HEK293 (cell line): ENCODE measurements around the gene SNN.

ENCODE experiments used
- AEBP2 ChIP-seq: fragments of 450-650 bp; formaldehyde crosslinking; IDR thresholded peaks from 2 replicates; pipeline ENCODE4 v1.5.1; 2016; ENCODE audit warnings: missing biosample characterization, missing genetic modification characterization, borderline replicate concordance
- BCL11A ChIP-seq: fragments of 450-650 bp; formaldehyde crosslinking; IDR thresholded peaks from 2 replicates; pipeline ENCODE4 v1.5.1; 2016; ENCODE audit warnings: low read depth, missing biosample characterization, missing genetic modification characterization
- CTCF ChIP-seq: fragments of 450-650 bp; formaldehyde crosslinking; IDR thresholded peaks from 2 replicates; pipeline ENCODE4 v1.5.1; 2016; ENCODE audit warnings: missing biosample characterization, missing genetic modification characterization
- REST ChIP-seq: fragments of 450-650 bp; formaldehyde crosslinking; IDR thresholded peaks from 2 replicates; pipeline ENCODE4 v1.5.1; 2016; ENCODE audit warnings: missing biosample characterization, missing genetic modification characterization
- SALL2 ChIP-seq: fragments of 450-650 bp; formaldehyde crosslinking; IDR thresholded peaks from 2 replicates; pipeline ENCODE4 v1.5.0; 2017; ENCODE audit warnings: missing biosample characterization, mild to moderate bottlenecking, missing genetic modification characterization, borderline replicate concordance
- SP2 ChIP-seq: fragments of 450-650 bp; formaldehyde crosslinking; IDR thresholded peaks from 2 replicates; pipeline ENCODE4 v1.5.1; 2016; ENCODE audit warnings: missing biosample characterization, missing genetic modification characterization
- ZNF24 ChIP-seq: fragments of 450-650 bp; formaldehyde crosslinking; IDR thresholded peaks from 2 replicates; pipeline ENCODE4 v1.5.1; 2016; ENCODE audit warnings: missing biosample characterization, missing genetic modification characterization
- ZNF274 ChIP-seq, 2 experiments: fragments of 200-500 bp in 1 of 2; fragments of 450-650 bp in 1 of 2; sonication (Bioruptor generic) in 1 of 2; formaldehyde crosslinking in 1 of 2; IDR thresholded peaks; 2 replicates each; pipeline versions ENCODE4 v1.5.1 to v1.6.1; 2014 to 2016; ENCODE audit warnings: borderline replicate concordance in 1 of 2, inconsistent platforms in 1 of 2, low read length in 1 of 2, missing biosample characterization in 1 of 2, missing genetic modification characterization in 1 of 2
- ZNF561 ChIP-seq: fragments of 450-650 bp; IDR thresholded peaks from 2 replicates; pipeline ENCODE4 v1.5.1; 2018; ENCODE audit warnings: missing biosample characterization, missing genetic modification characterization, borderline replicate concordance
- ZNF626 ChIP-seq: fragments of 450-650 bp; sonication (Bioruptor Pico); formaldehyde crosslinking; IDR thresholded peaks from 2 replicates; pipeline ENCODE4 v1.5.1; 2018; ENCODE audit warnings: missing biosample characterization, missing genetic modification characterization, inconsistent platforms
- ZNF629 ChIP-seq: fragments of 450-650 bp; formaldehyde crosslinking; IDR thresholded peaks from 2 replicates; pipeline ENCODE4 v1.5.1; 2017; ENCODE audit warnings: missing biosample characterization, missing genetic modification characterization
- ZNF707 ChIP-seq: fragments of 450-650 bp; formaldehyde crosslinking; IDR thresholded peaks from 2 replicates; pipeline ENCODE4 v1.5.1; 2016; ENCODE audit warnings: missing biosample characterization, missing genetic modification characterization
- ZNF837 ChIP-seq: fragments of 450-650 bp; formaldehyde crosslinking; IDR thresholded peaks from 2 replicates; pipeline ENCODE4 v1.5.1; 2016; ENCODE audit warnings: missing biosample characterization, missing genetic modification characterization

GRCh38 chr16:11706180-11706742 lies 38.0 kb downstream of the SNN start:
- no peak for TF ChIP-seq SP2 (tag by site-specific recombination)
- TF ChIP-seq CTCF (tag by site-specific recombination) = no peak
- TF ChIP-seq ZNF274 (IDR thresholded peaks at IDR 0.05; ENCODE audit: low read length) = no peak
- TF ChIP-seq ZNF274 (tag by site-specific recombination; IDR thresholded peaks at IDR 0.05; ENCODE audit: borderline replicate concordance) = no peak
- no peak for TF ChIP-seq REST
- no peak for TF ChIP-seq BCL11A (tag by site-specific recombination)
- TF ChIP-seq ZNF626 (tag by site-specific recombination) = no peak
- no peak for TF ChIP-seq SALL2 (tag by site-specific recombination)
- TF ChIP-seq ZNF837 (tag by site-specific recombination) = no peak
- no peak for TF ChIP-seq ZNF561 (tag by site-specific recombination)
- no peak for TF ChIP-seq ZNF24 (tag by site-specific recombination)
- no peak for TF ChIP-seq ZNF629 (tag by site-specific recombination)
- TF ChIP-seq ZNF707 (tag by site-specific recombination) = no peak
- no peak for TF ChIP-seq AEBP2 (tag by site-specific recombination)
